ENCODE results near the gene GID4. TPM values are rescaled to one million over a fixed set of nuclear protein-coding genes. Genes with fewer than 3 reads are reported as not detected.

Gene GID4
- polyA plus RNA-seq, 3 donors: 4.1 to 6.0 (median 4.4) TPM

DNA sequence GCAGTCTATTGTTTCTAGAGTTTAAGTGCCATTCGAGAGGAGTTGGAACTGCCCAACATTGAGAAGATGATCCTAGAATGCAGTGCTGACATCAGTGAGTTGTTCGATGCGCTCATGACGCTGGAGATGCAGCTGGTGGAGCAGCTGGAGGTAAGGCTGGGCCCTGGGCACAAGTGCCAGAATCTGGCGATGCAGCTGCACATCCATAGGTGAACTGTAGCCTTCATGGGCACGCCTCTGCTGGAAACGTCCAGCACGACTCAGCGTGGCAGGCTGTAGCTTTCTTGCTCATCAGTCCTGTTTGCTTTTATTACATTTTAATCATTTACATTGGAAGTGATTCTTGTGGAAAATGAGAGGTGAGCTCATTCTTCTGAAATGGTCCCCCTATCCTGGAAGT lies 34.9 kb upstream of the GID4 start:
- H3K9me3 ChIP-seq (replicated peaks in 1 of 2; ENCODE audit: control insufficient read depth in 1 of 2, insufficient read depth in 1 of 2, low read length in 2 of 2): no peaks in the 10 kb centered on the region
- no peaks in the 10 kb centered on the region for H3K9me3 Mint-ChIP-seq
- no peak overlapping the region for H3K4me3 ChIP-seq (replicated peaks in 1 of 3; ENCODE audit: low read depth in 2 of 3, low read length in 3 of 3)
- H3K27me3 ChIP-seq (ENCODE audit: control insufficient read depth in 2 of 2, insufficient read depth in 2 of 2, low read length in 2 of 2): no peaks in the 10 kb centered on the region
- no peak overlapping the region for H2AFZ ChIP-seq (ENCODE audit: insufficient read depth, low read depth, low read length, poor library complexity, severe bottlenecking)
- no peak overlapping the region for H3K4me2 ChIP-seq (replicated peaks; ENCODE audit: extremely low read depth, low read length, poor library complexity, severe bottlenecking)
- no peak overlapping the region for H3K4me3 Mint-ChIP-seq
- peaks cover 28 to 40% of the 10 kb centered on the region in 2 donors for H3K36me3 ChIP-seq (replicated peaks in 1 of 2; ENCODE audit: control insufficient read depth in 1 of 2, insufficient read depth in 2 of 2, low read length in 2 of 2)
- 97% methylated on average over 5 of the region's 9 CpGs for WGBS (ENCODE audit: insufficient coverage)
- H3K36me3 Mint-ChIP-seq: peaks cover 31 to 37% of the 10 kb centered on the region in 2 donors
- DNase-seq: no peak
- TF ChIP-seq, protein P1, sequence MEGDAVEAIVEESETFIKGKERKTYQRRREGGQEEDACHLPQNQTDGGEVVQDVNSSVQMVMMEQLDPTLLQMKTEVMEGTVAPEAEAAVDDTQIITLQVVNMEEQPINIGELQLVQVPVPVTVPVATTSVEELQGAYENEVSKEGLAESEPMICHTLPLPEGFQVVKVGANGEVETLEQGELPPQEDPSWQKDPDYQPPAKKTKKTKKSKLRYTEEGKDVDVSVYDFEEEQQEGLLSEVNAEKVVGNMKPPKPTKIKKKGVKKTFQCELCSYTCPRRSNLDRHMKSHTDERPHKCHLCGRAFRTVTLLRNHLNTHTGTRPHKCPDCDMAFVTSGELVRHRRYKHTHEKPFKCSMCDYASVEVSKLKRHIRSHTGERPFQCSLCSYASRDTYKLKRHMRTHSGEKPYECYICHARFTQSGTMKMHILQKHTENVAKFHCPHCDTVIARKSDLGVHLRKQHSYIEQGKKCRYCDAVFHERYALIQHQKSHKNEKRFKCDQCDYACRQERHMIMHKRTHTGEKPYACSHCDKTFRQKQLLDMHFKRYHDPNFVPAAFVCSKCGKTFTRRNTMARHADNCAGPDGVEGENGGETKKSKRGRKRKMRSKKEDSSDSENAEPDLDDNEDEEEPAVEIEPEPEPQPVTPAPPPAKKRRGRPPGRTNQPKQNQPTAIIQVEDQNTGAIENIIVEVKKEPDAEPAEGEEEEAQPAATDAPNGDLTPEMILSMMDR (IDR thresholded peaks at IDR 0.05): no peak
- no peaks in the 10 kb centered on the region for H3K79me2 ChIP-seq (ENCODE audit: insufficient read depth, low read length)
- H3K9ac ChIP-seq (ENCODE audit: insufficient read depth, low read length, poor library complexity, severe bottlenecking): no peak overlapping the region
- H3K27me3 Mint-ChIP-seq (ENCODE audit: low read depth in 3 of 3): no peaks in the 10 kb centered on the region
- H3K27ac Mint-ChIP-seq: no peak overlapping the region
- H3K27ac ChIP-seq (ENCODE audit: low read depth in 1 of 2, low read length in 2 of 2): no peak overlapping the region
- H3K4me1 ChIP-seq (ENCODE audit: control insufficient read depth in 1 of 2, insufficient read depth in 2 of 2, low read length in 2 of 2): no peaks in the 10 kb centered on the region
- no peaks in the 10 kb centered on the region for H4K20me1 ChIP-seq (ENCODE audit: insufficient read depth, low read length)
- intact Hi-C loops (cut with micrococcal nuclease): no loop called here
- H3K4me1 Mint-ChIP-seq: no peaks in the 10 kb centered on the region

DNA sequence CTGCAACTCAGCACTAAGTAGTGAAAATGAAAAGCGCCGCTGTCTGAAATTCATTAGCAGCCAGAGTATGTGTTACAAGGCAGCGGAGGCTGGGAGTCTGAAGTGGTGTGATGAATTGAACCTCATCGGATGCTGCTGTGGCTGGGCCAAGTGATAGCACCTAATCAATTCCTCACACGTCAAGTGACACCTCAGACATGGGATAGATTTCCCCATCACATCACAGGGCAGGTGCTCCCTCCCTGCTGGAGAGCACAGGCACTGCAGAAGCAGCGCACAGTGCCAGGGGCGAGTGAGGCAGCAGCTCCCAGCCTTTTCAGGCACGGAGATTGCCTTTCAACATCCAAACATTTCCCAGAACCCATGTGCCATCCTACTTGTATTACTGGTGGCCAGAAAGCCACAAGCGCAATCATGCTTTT lies 34.3 kb upstream of the GID4 start:
- Mint-ChIP-seq H3K36me3 (peaks cover 36 to 42% of the 10 kb centered on the region in 2 donors), H3K4me3 (no peak overlapping the region), H3K27ac (no peak overlapping the region), H3K4me1 (no peaks in the 10 kb centered on the region), H3K9me3 (no peaks in the 10 kb centered on the region), H3K27me3 (ENCODE audit: low read depth in 3 of 3) (no peaks in the 10 kb centered on the region)
- Histone ChIP-seq H3K27me3 (ENCODE audit: control insufficient read depth in 2 of 2, insufficient read depth in 2 of 2, low read length in 2 of 2) (no peaks in the 10 kb centered on the region), H3K9me3 (replicated peaks in 1 of 2; ENCODE audit: control insufficient read depth in 1 of 2, insufficient read depth in 1 of 2, low read length in 2 of 2) (no peaks in the 10 kb centered on the region), H3K4me1 (ENCODE audit: control insufficient read depth in 1 of 2, insufficient read depth in 2 of 2, low read length in 2 of 2) (no peaks in the 10 kb centered on the region), H3K27ac (ENCODE audit: low read depth in 1 of 2, low read length in 2 of 2) (no peak overlapping the region), H3K4me3 (replicated peaks in 1 of 3; ENCODE audit: low read depth in 2 of 3, low read length in 3 of 3) (no peak overlapping the region), H4K20me1 (ENCODE audit: insufficient read depth, low read length) (no peaks in the 10 kb centered on the region), H3K36me3 (replicated peaks in 1 of 2; ENCODE audit: control insufficient read depth in 1 of 2, insufficient read depth in 2 of 2, low read length in 2 of 2) (peaks cover 33 to 45% of the 10 kb centered on the region in 2 donors), H2AFZ (ENCODE audit: insufficient read depth, low read depth, low read length, poor library complexity, severe bottlenecking) (no peak overlapping the region), H3K4me2 (replicated peaks; ENCODE audit: extremely low read depth, low read length, poor library complexity, severe bottlenecking) (no peak overlapping the region), H3K79me2 (ENCODE audit: insufficient read depth, low read length) (no peaks in the 10 kb centered on the region), H3K9ac (ENCODE audit: insufficient read depth, low read length, poor library complexity, severe bottlenecking) (no peak overlapping the region)
- DNase-seq: no peak
- WGBS (ENCODE audit: insufficient coverage): 100% methylated on average over 1 of the region's 9 CpGs
- TF ChIP-seq, protein P1 (IDR thresholded peaks at IDR 0.05): no peak
- intact Hi-C loops (cut with micrococcal nuclease): no loop called here
